ENCODE results near the gene PLPPR1. TPM values are rescaled to one million over a fixed set of nuclear protein-coding genes. Genes with fewer than 3 reads are reported as not detected.

Gene PLPPR1
- total and polyA plus RNA-seq, 2 donors (not counting 3 experiments of a cell fraction or from before 2014, with no cell fraction given): 0.18 to 0.50 TPM

DNA sequence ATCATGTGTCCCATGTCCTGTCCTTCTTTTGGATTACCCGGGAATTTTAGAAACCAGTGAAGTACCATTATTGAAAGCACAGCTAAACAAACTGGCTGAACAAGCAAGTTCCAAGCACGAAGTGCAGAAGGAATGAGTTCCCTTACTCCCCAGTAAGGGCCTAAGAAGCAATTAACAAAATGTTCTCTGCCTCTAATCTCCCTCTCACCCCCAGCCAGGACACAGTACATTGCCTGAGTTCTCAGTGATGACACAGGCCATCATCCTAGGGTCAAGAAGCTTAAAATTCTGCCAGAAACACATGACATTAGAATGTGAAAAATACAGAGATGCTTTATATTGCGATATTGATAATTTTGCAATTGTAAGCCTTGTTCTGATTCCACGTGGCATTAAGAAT lies 118.0 kb downstream of the PLPPR1 start:
- Histone ChIP-seq H2AFZ (ENCODE audit: low read depth, low read length) (no peak overlapping the region), H3K4me2 (ENCODE audit: insufficient read depth, low read length) (no peak overlapping the region), H3K9me1 (replicated peaks; ENCODE audit: control insufficient read depth, extremely low read depth, insufficient read depth, low read length) (no peaks in the 10 kb centered on the region), H3K36me3 (ENCODE audit: control insufficient read depth in 2 of 2, extremely low read depth in 1 of 2, insufficient read depth in 2 of 2, low read length in 2 of 2) (no peaks in the 10 kb centered on the region), H3K4me1 (ENCODE audit: control insufficient read depth, extremely low read depth, insufficient read depth, low read length) (no peaks in the 10 kb centered on the region), H4K20me1 (replicated peaks; ENCODE audit: control insufficient read depth, extremely low read depth, insufficient read depth, low read length) (no peaks in the 10 kb centered on the region), H3K27ac (ENCODE audit: insufficient read depth, low read depth, low read length) (no peak overlapping the region), H3K4me3 (replicated peaks in 1 of 3; ENCODE audit: insufficient read depth in 1 of 3, low read depth in 1 of 3, low read length in 3 of 3) (no peak overlapping the region), H3K79me2 (ENCODE audit: control insufficient read depth, insufficient read depth, low read length) (no peaks in the 10 kb centered on the region), H3K9ac (replicated peaks; ENCODE audit: extremely low read depth, insufficient read depth, low read length) (no peak overlapping the region), H3K9me3 (replicated peaks; ENCODE audit: control insufficient read depth, insufficient read depth, low read length) (no peaks in the 10 kb centered on the region), H3K27me3 (ENCODE audit: control insufficient read depth in 2 of 2, insufficient read depth in 2 of 2, low read length in 2 of 2) (no peaks in the 10 kb centered on the region)
- intact Hi-C loops (cut with micrococcal nuclease) (no loop called here), dilution Hi-C loops (cut with MboI; ENCODE audit: extremely low pct_ligation_motif_present, low sequenced_read_pairs) (no loop called here)
- BruUV-seq (replicated peaks): no TSS peak
- TF ChIP-seq, protein P1, sequence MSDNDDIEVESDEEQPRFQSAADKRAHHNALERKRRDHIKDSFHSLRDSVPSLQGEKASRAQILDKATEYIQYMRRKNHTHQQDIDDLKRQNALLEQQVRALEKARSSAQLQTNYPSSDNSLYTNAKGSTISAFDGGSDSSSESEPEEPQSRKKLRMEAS (IDR thresholded peaks at IDR 0.05; ENCODE audit: insufficient read depth, insufficient read length): no peak
- TF ChIP-seq GATA2 (IDR thresholded peaks at IDR 0.05; ENCODE audit: insufficient read depth, insufficient read length, low read depth, low read length) (no peak), MYC (IDR thresholded peaks at IDR 0.05; ENCODE audit: low read depth, low read length) (no peak), POLR2AphosphoS5 (IDR thresholded peaks at IDR 0.05; ENCODE audit: insufficient read depth, low read depth, low read length) (no peak), JUN (IDR thresholded peaks at IDR 0.05; ENCODE audit: borderline replicate concordance, insufficient read depth, insufficient read length, low read depth) (no peak), FOS (IDR thresholded peaks at IDR 0.05; ENCODE audit: borderline replicate concordance, insufficient read depth, low read length) (no peak), EZH2 (IDR thresholded peaks at IDR 0.05; ENCODE audit: borderline replicate concordance, low read depth, low read length, severe bottlenecking) (no peak), POLR2A (IDR thresholded peaks at IDR 0.05; ENCODE audit: low read depth, low read length) (no peak)
- TF ChIP-seq, protein P2, sequence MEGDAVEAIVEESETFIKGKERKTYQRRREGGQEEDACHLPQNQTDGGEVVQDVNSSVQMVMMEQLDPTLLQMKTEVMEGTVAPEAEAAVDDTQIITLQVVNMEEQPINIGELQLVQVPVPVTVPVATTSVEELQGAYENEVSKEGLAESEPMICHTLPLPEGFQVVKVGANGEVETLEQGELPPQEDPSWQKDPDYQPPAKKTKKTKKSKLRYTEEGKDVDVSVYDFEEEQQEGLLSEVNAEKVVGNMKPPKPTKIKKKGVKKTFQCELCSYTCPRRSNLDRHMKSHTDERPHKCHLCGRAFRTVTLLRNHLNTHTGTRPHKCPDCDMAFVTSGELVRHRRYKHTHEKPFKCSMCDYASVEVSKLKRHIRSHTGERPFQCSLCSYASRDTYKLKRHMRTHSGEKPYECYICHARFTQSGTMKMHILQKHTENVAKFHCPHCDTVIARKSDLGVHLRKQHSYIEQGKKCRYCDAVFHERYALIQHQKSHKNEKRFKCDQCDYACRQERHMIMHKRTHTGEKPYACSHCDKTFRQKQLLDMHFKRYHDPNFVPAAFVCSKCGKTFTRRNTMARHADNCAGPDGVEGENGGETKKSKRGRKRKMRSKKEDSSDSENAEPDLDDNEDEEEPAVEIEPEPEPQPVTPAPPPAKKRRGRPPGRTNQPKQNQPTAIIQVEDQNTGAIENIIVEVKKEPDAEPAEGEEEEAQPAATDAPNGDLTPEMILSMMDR (IDR thresholded peaks at IDR 0.05; ENCODE audit: extremely low read depth in 1 of 2, insufficient read depth in 1 of 2, low read depth in 1 of 2, low read length in 2 of 2): no peak
- FAIRE-seq: no peak
- POLR2A ChIA-PET: no interaction called here
- CTCF ChIA-PET: no interaction called here
- DNase-seq (ENCODE audit: low read depth, low spot score): no peak
